ENCODE data around the gene ADAM19. TPM values are rescaled to one million over a fixed set of nuclear protein-coding genes. Genes with fewer than 3 reads are reported as not detected.

Gene ADAM19
- total RNA-seq, 1 donor from 2014 or later: 64.5 TPM

GRCh38 chr5:157473383-157474320, 101.9 kb downstream of the ADAM19 start:
- TF ChIP-seq CTCF (IDR thresholded peaks at IDR 0.05): no peak
- H3K27ac Mint-ChIP-seq (ENCODE audit: unreplicated experiment): peak overlapping the region; percentile 76
- DNase-seq (ENCODE audit: extremely low spot score, unreplicated experiment): no peak
- no peak overlapping the region for H3K4me3 Mint-ChIP-seq (ENCODE audit: unreplicated experiment)
- H3K27me3 Mint-ChIP-seq (ENCODE audit: unreplicated experiment): no peaks in the 10 kb centered on the region
- no peaks in the 10 kb centered on the region for H3K9me3 Mint-ChIP-seq (ENCODE audit: unreplicated experiment)
- H3K36me3 Mint-ChIP-seq (ENCODE audit: unreplicated experiment): peaks cover 7% of the 10 kb centered on the region
- H3K4me1 Mint-ChIP-seq (ENCODE audit: unreplicated experiment): peaks cover 46% of the 10 kb centered on the region

- no peaks in the 10 kb centered on the region for H3K9me3 Mint-ChIP-seq (ENCODE audit: unreplicated experiment)
- no peak for DNase-seq (ENCODE audit: extremely low spot score, unreplicated experiment)
- H3K4me1 Mint-ChIP-seq (ENCODE audit: unreplicated experiment): peaks cover 36% of the 10 kb centered on the region
- no peak overlapping the region for H3K27ac Mint-ChIP-seq (ENCODE audit: unreplicated experiment)
- no peak overlapping the region for H3K4me3 Mint-ChIP-seq (ENCODE audit: unreplicated experiment)
- H3K27me3 Mint-ChIP-seq (ENCODE audit: unreplicated experiment): no peaks in the 10 kb centered on the region
- TF ChIP-seq CTCF (IDR thresholded peaks at IDR 0.05): peak; percentile 72
- H3K36me3 Mint-ChIP-seq (ENCODE audit: unreplicated experiment): peaks cover 5% of the 10 kb centered on the region
These were observed 103.9 kb downstream of the ADAM19 start for GRCh38 chr5:157471709-157472108.

GRCh38 chr5:157470631-157471030, 104.9 kb downstream of the ADAM19 start:
- Mint-ChIP-seq H3K27ac (ENCODE audit: unreplicated experiment) (no peak overlapping the region), H3K4me3 (ENCODE audit: unreplicated experiment) (no peak overlapping the region), H3K27me3 (ENCODE audit: unreplicated experiment) (no peaks in the 10 kb centered on the region), H3K9me3 (ENCODE audit: unreplicated experiment) (no peaks in the 10 kb centered on the region), H3K36me3 (ENCODE audit: unreplicated experiment) (peaks cover 5% of the 10 kb centered on the region), H3K4me1 (ENCODE audit: unreplicated experiment) (peaks cover 31% of the 10 kb centered on the region)
- DNase-seq (ENCODE audit: extremely low spot score, unreplicated experiment): no peak
- TF ChIP-seq CTCF (IDR thresholded peaks at IDR 0.05): no peak

GRCh38 chr5:157469687-157470086, 105.9 kb downstream of the ADAM19 start:
- H3K27me3 Mint-ChIP-seq (ENCODE audit: unreplicated experiment): no peaks in the 10 kb centered on the region
- peaks cover 5% of the 10 kb centered on the region for H3K36me3 Mint-ChIP-seq (ENCODE audit: unreplicated experiment)
- peaks cover 30% of the 10 kb centered on the region for H3K4me1 Mint-ChIP-seq (ENCODE audit: unreplicated experiment)
- no peak overlapping the region for H3K27ac Mint-ChIP-seq (ENCODE audit: unreplicated experiment)
- H3K4me3 Mint-ChIP-seq (ENCODE audit: unreplicated experiment): no peak overlapping the region
- DNase-seq (ENCODE audit: extremely low spot score, unreplicated experiment): no peak
- no peak for TF ChIP-seq CTCF (IDR thresholded peaks at IDR 0.05)
- H3K9me3 Mint-ChIP-seq (ENCODE audit: unreplicated experiment): no peaks in the 10 kb centered on the region

GRCh38 chr5:157469073-157469472, 106.5 kb downstream of the ADAM19 start:
- no peaks in the 10 kb centered on the region for H3K9me3 Mint-ChIP-seq (ENCODE audit: unreplicated experiment)
- H3K36me3 Mint-ChIP-seq (ENCODE audit: unreplicated experiment): peaks cover 5% of the 10 kb centered on the region
- DNase-seq (ENCODE audit: extremely low spot score, unreplicated experiment): no peak
- no peaks in the 10 kb centered on the region for H3K27me3 Mint-ChIP-seq (ENCODE audit: unreplicated experiment)
- no peak for TF ChIP-seq CTCF (IDR thresholded peaks at IDR 0.05)
- peaks cover 33% of the 10 kb centered on the region for H3K4me1 Mint-ChIP-seq (ENCODE audit: unreplicated experiment)
- no peak overlapping the region for H3K27ac Mint-ChIP-seq (ENCODE audit: unreplicated experiment)
- no peak overlapping the region for H3K4me3 Mint-ChIP-seq (ENCODE audit: unreplicated experiment)

All from osteocyte (in vitro differentiated cells).